NCI-H2081 (cell line): ENCODE results near the gene TBC1D3D.
"Not testable (repeated sequence)": the region's sequence is repeated elsewhere in the genome, so short reads cannot be mapped to it uniquely, and the experiment has no call there.

ENCODE experiments used
- DNase-seq, 2 experiments: peaks; one replicate each; lab custom pipeline; 2025; lab: John Stamatoyannopoulos, UW

The TBC1D3D gene

DNA sequence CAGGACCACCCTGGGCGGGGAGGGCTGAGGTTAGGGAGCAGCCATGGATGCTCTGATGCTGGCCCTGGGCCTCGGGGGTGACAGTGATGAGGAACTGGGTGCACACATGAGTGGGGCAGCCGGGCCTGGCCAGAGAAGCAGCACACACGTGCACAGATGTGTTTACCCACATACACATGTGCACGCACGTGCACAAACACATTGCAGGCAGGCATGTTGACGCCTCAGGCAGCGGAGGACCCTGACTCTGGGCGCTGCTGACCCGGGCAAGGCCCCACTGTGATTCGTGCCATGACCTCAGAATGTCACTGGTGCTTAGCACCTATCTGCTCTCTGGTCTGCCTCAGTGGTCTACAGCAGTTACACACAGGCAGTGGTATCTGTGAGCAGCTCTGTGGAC lies at the start of gene TBC1D3D:
TSS of gene TBC1D3D (plus strand) at position 301 of the 400 bp plus-strand sequence. CDS start 1,585 bp downstream, outside the sequence.
- not testable (repeated sequence) for DNase-seq

GRCh38 chr17:37988960-37989359 lies 14.8 kb upstream of the TBC1D3D start, which contains the start of gene TBC1D3L:
Gene TBC1D3L, minus strand, starts transcription at chr17:37989060. Its CDS starts 1,540 bp downstream, at chr17:37987520.
- not testable (repeated sequence) for DNase-seq
